Activated T-helper 1 cell treated with anti-CD3 and anti-CD28 coated beads, Interleukin-12 subunit alpha, Interleukin-12 subunit beta, Interleukin-2, Interleukin-4 antibody, amounts not matched to agents 30 ng/mL and 10 ng/mL and 1 ng/mL, durations not matched to agents 14 hours and 24 hours and 36 hours (primary cell): ENCODE results near the gene C22orf15. TPM values are rescaled to one million over a fixed set of nuclear protein-coding genes. Genes with fewer than 3 reads are reported as not detected.

Experiments
- DNase-seq: peaks from one replicate; pipeline ENCODE4 v3.0.0; 2021; ENCODE audit warnings: low spot score
- H3K27ac Mint-ChIP-seq: one replicate; pipeline ENCODE4 v1.8.0; 2021; ENCODE audit warnings: mild to moderate bottlenecking, mixed read lengths
- H3K27me3 Mint-ChIP-seq: one replicate; pipeline ENCODE4 v1.8.0; 2022; ENCODE audit warnings: mild to moderate bottlenecking, moderate library complexity, mixed read lengths; ENCODE audit not compliant: insufficient read depth
- H3K36me3 Mint-ChIP-seq: one replicate; pipeline ENCODE4 v1.8.0; 2021; ENCODE audit warnings: low read depth, mixed read lengths
- H3K4me1 Mint-ChIP-seq: one replicate; pipeline ENCODE4 v1.8.0; 2021; ENCODE audit warnings: low read depth, mixed read lengths
- H3K4me3 Mint-ChIP-seq: one replicate; pipeline ENCODE4 v1.8.0; 2021; ENCODE audit warnings: mild to moderate bottlenecking, moderate library complexity, mixed read lengths
- H3K9me3 Mint-ChIP-seq: one replicate; pipeline ENCODE4 v1.8.0; 2021; ENCODE audit warnings: mixed read lengths
- intact Hi-C: fragments of 100-400 bp; cut with micrococcal nuclease; formaldehyde crosslinking; loops from one replicate; pipeline ENCODE4 v1.15.1; 2024
- total RNA-seq: library from RNA; stranded (reverse); gene quantifications from 2 replicates; pipeline ENCODE4 v1.2.3, GENCODE V29; 2022

C22orf15 gene
- total RNA-seq, 1 donor from 2014 or later: 0.29 TPM

- Mint-ChIP-seq H3K4me3 (no peak overlapping the region), H3K36me3 (peaks cover 35% of the 10 kb centered on the region), H3K9me3 (no peaks in the 10 kb centered on the region), H3K27ac (no peak overlapping the region), H3K4me1 (no peaks in the 10 kb centered on the region), H3K27me3 (no peaks in the 10 kb centered on the region)
- intact Hi-C loops: no loop called here
- no peak for DNase-seq
These were observed 44.0 kb downstream of the C22orf15 start for GRCh38 chr22:23806837-23807236.

- Mint-ChIP-seq H3K27ac (no peak overlapping the region), H3K4me1 (no peaks in the 10 kb centered on the region), H3K36me3 (peaks cover 29% of the 10 kb centered on the region), H3K9me3 (no peaks in the 10 kb centered on the region), H3K27me3 (no peaks in the 10 kb centered on the region), H3K4me3 (no peak overlapping the region)
- intact Hi-C loops: no loop called here
- DNase-seq: no peak
These were observed 49.6 kb downstream of the C22orf15 start for GRCh38 chr22:23812378-23812777.

Other genes starting within 250 kb of the C22orf15 start
- gene IGLL1, start 182.7 kb upstream of the C22orf15 start, total RNA-seq: not detected in 2 replicates
- 0.34 and 0.65 TPM in 2 replicates for gene DRICH1, start 130.7 kb upstream of the C22orf15 start, total RNA-seq
- gene RGL4, start 72.0 kb upstream of the C22orf15 start, total RNA-seq: 9.3 and 11.7 TPM in 2 replicates
- 2.1 and 2.2 TPM in 2 replicates for gene ZNF70, start 11.9 kb upstream of the C22orf15 start, total RNA-seq
- not detected in 2 replicates for gene VPREB3, start 8.6 kb upstream of the C22orf15 start, total RNA-seq
- gene CHCHD10, start 5.0 kb downstream of the C22orf15 start, total RNA-seq: 89.1 and 96.4 TPM in 2 replicates
- gene MMP11, start 9.9 kb downstream of the C22orf15 start, total RNA-seq: 0.34 and 0.69 TPM in 2 replicates
- gene SMARCB1, start 24.0 kb downstream of the C22orf15 start, total RNA-seq: 92.4 and 99.8 TPM in 2 replicates
- gene DERL3, start 76.0 kb downstream of the C22orf15 start, total RNA-seq: 13.8 and 18.8 TPM in 2 replicates
- gene SLC2A11, start 94.9 kb downstream of the C22orf15 start, total RNA-seq: 8.3 and 8.4 TPM in 2 replicates
- gene MIF, start 131.4 kb downstream of the C22orf15 start, total RNA-seq: 1,136 and 1,212 TPM in 2 replicates
- gene GSTT2B, start 198.2 kb downstream of the C22orf15 start, total RNA-seq: 0.65 and 0.91 TPM in 2 replicates
- gene DDTL, start 203.9 kb downstream of the C22orf15 start, total RNA-seq: 4.0 and 4.7 TPM in 2 replicates
- gene DDT, start 211.5 kb downstream of the C22orf15 start, total RNA-seq: 94.7 and 115 TPM in 2 replicates
- gene GSTT2, start 217.1 kb downstream of the C22orf15 start, total RNA-seq: not detected in 2 replicates
- not detected in 2 replicates for gene GSTT4, start 242.5 kb downstream of the C22orf15 start, total RNA-seq
- gene CABIN1, start 248.3 kb downstream of the C22orf15 start, total RNA-seq: 97.6 and 98.1 TPM in 2 replicates